ENCODE measurements around the gene OR1E2.
A peak's percentile ranks its signal among the peaks of the same experiment; 100 is the strongest.
"Not testable (repeated sequence)": the region's sequence is repeated elsewhere in the genome, so short reads cannot be mapped to it uniquely, and the experiment has no call there.

OR1E2 gene, protein sequence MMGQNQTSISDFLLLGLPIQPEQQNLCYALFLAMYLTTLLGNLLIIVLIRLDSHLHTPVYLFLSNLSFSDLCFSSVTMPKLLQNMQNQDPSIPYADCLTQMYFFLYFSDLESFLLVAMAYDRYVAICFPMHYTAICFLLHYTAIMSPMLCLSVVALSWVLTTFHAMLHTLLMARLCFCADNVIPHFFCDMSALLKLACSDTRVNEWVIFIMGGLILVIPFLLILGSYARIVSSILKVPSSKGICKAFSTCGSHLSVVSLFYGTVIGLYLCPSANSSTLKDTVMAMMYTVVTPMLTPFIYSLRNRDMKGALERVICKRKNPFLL

DNA sequence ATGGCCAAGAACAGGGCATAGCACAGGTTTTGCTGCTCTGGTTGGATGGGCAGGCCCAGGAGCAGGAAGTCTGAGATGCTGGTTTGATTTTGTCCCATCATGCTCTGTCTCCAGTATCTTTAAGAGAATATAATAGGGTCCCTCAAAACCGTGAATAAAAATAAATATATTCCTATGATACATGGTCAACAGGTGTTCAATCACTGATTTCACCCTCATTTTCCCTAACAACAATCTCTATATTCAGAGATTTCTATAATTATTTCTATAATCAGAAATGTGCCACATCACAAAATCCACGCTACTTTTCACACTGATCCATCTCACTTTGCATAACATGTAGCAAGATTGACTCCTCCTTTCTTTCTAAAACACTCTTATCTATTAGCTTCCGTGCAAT, at the start of gene OR1E2:
Gene OR1E2, minus strand, starts transcription at position 101 of the 400 bp plus-strand sequence. Its CDS starts 0 bp downstream, at position 101.
- H3K36me3 ChIP-seq (ENCODE audit: control insufficient read depth, insufficient read depth, low read length, severe bottlenecking) = no peaks in the 10 kb centered on the region
- no peak for DNase-seq (ENCODE audit: low read depth)
- H3K27me3 ChIP-seq (replicated peaks; ENCODE audit: control insufficient read depth, insufficient read depth, low read length) = no peaks in the 10 kb centered on the region
- H3K4me3 ChIP-seq (ENCODE audit: low read length) = no peak within 1 kb of the TSS
- peaks cover 2% of the 10 kb centered on the region for H3K9me3 ChIP-seq (ENCODE audit: control insufficient read depth, low read length)
- no peak within 1 kb of the TSS for H3K9ac ChIP-seq (ENCODE audit: low read length)
- H3K4me1 ChIP-seq (ENCODE audit: control insufficient read depth, insufficient read depth, low read length) = no peaks in the 10 kb centered on the region

DNA sequence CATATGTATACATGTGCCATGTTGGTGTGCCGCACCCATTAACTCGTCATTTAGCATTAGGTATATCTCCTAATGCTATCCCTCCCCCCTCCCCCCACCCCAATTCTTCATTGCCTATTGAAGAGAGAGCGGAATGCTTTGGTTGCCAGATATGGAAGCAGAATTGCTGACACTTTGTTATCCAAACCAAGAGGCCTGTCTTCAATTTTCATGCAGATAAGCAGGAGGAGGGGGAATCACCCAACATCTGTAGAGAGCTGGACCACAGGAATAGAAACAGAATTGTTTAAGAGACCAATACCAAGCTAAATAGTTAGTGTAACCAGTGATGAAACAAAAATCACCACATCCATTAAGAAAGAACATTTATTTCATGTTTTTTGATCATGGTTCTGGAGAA, 49.2 kb upstream of the OR1E2 start:
- H3K4me1 ChIP-seq (ENCODE audit: control insufficient read depth, insufficient read depth, low read length) = no peaks in the 10 kb centered on the region
- no peaks in the 10 kb centered on the region for H3K9me3 ChIP-seq (ENCODE audit: control insufficient read depth, low read length)
- no peak overlapping the region for H3K4me3 ChIP-seq (ENCODE audit: low read length)
- DNase-seq (ENCODE audit: low read depth) = no peak
- H3K9ac ChIP-seq (ENCODE audit: low read length) = no peak overlapping the region
- no peaks in the 10 kb centered on the region for H3K27me3 ChIP-seq (replicated peaks; ENCODE audit: control insufficient read depth, insufficient read depth, low read length)
- peaks cover 20% of the 10 kb centered on the region for H3K36me3 ChIP-seq (ENCODE audit: control insufficient read depth, insufficient read depth, low read length, severe bottlenecking)

DNA sequence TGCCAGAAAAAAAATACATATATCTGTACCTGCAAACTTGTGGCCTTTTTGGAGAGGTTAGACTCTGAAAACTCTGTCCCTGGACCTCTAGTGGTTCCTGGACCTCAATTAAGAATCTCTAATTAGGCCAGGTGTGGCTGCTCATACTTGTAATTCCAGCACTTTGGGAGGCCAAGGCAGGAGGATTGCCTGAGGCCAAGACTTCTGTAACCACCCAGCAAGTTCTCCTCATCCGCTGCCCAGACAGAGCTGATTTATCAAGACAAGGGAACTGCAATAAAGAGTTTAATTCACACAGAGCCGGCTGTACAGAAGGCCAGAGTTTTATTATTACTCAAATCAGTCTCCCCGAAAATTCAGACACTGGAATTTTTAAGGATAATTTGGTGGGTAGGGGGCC, 46.3 kb upstream of the OR1E2 start:
- no peaks in the 10 kb centered on the region for H3K27me3 ChIP-seq (replicated peaks; ENCODE audit: control insufficient read depth, insufficient read depth, low read length)
- peaks cover 14% of the 10 kb centered on the region for H3K36me3 ChIP-seq (ENCODE audit: control insufficient read depth, insufficient read depth, low read length, severe bottlenecking)
- no peak overlapping the region for H3K9ac ChIP-seq (ENCODE audit: low read length)
- no peaks in the 10 kb centered on the region for H3K9me3 ChIP-seq (ENCODE audit: control insufficient read depth, low read length)
- no peak overlapping the region for H3K4me3 ChIP-seq (ENCODE audit: low read length)
- H3K4me1 ChIP-seq (ENCODE audit: control insufficient read depth, insufficient read depth, low read length) = peaks cover 10% of the 10 kb centered on the region
- no peak for DNase-seq (ENCODE audit: low read depth)

DNA sequence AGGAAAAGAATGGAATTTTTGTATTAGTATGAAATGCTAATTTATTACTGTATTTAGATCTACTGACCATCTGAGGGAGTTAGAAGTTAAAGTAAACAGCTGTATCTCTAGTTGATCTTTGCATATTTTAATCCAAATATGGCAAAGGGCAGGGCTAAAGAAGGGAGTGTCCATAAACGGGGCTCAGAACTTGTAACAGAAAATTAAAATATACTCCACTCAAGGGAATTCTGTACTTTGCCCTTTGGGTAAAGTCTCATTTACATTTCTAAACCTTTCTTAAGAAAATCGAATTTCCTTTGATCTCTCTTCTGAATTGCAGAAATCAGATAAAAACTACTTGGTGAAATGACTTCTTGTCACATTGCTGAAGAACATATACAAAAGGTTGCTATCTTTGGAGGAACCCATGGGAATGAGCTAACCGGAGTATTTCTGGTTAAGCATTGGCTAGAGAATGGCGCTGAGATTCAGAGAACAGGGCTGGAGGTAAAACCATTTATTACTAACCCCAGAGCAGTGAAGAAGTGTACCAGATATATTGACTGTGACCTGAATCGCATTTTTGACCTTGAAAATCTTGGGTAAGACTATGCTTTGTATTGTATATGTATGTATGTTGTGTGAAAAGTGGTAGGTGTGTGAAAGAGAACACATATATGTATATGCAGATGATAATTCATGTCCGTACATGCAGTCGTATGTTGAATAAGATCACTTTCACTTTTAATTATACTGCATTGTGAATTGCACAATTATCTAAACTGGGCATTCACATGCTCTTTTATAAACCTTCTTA, 42.4 kb upstream of the OR1E2 start, which contains the start of gene ASPA:
Gene ASPA, plus strand, starts transcription at position 186 of the 799 bp plus-strand sequence. Its CDS starts 163 bp downstream, at position 349.
- H3K9ac ChIP-seq (ENCODE audit: low read length) = peak within 1 kb of the TSS; percentile 95
- H3K4me1 ChIP-seq (ENCODE audit: control insufficient read depth, insufficient read depth, low read length) = peaks cover 20% of the 10 kb centered on the region
- no peaks in the 10 kb centered on the region for H3K27me3 ChIP-seq (replicated peaks; ENCODE audit: control insufficient read depth, insufficient read depth, low read length)
- no peaks in the 10 kb centered on the region for H3K9me3 ChIP-seq (ENCODE audit: control insufficient read depth, low read length)
- no peaks in the 10 kb centered on the region for H3K36me3 ChIP-seq (ENCODE audit: control insufficient read depth, insufficient read depth, low read length, severe bottlenecking)
- peak within 1 kb of the TSS; percentile 92 for H3K4me3 ChIP-seq (ENCODE audit: low read length)
- no peak for DNase-seq (ENCODE audit: low read depth)

DNA sequence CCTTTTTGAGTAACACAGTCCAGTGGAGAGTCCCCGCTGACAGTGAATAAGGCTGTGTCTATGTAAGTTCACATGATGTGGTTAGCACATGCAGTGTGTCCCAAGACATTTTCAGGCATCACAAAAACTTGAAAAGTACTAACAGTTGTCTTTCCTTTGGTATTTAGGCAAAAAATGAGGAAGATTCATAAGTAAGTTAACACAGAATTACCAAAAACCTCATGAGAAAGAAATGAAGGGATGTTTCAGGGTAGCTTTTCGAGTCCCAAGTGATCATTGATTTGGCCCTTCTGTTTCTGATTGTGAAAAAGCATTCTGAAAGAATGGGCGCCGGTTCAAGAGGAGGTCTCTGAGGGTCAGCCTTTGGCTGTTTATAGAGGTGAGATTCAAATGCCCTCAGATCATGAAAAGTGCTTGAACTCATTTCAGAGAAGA, 41.6 kb upstream of the OR1E2 start:
- Histone ChIP-seq H3K9me3 (ENCODE audit: control insufficient read depth, low read length) (no peaks in the 10 kb centered on the region), H3K36me3 (ENCODE audit: control insufficient read depth, insufficient read depth, low read length, severe bottlenecking) (no peaks in the 10 kb centered on the region), H3K4me1 (ENCODE audit: control insufficient read depth, insufficient read depth, low read length) (peaks cover 20% of the 10 kb centered on the region), H3K27me3 (replicated peaks; ENCODE audit: control insufficient read depth, insufficient read depth, low read length) (no peaks in the 10 kb centered on the region), H3K9ac (ENCODE audit: low read length) (peak overlapping the region; percentile 95), H3K4me3 (ENCODE audit: low read length) (peak overlapping the region; percentile 92)
- DNase-seq (ENCODE audit: low read depth) = no peak

DNA sequence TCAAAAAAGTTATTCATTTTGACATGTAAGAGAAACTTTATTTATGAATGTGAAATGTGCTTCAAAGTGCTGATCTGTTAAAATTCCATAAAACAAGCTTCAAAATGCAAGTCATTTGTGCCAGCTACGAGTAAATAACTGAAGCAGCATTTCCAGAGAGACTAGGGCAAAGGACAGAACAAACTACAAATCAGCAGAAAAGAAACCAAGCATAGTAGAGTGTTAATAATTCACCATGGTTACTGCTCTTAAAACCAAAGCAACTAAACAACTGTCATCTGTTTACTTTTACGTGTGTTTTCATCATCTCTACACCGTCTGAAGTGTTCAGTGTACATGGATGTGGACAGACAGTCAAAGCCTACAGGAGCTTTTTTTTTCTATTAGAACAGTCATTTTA, 40.6 kb upstream of the OR1E2 start:
- H3K9me3 ChIP-seq (ENCODE audit: control insufficient read depth, low read length) = no peaks in the 10 kb centered on the region
- H3K4me3 ChIP-seq (ENCODE audit: low read length) = peak overlapping the region; percentile 92
- H3K9ac ChIP-seq (ENCODE audit: low read length) = peak overlapping the region; percentile 95
- peak; percentile 10 for DNase-seq (ENCODE audit: low read depth)
- H3K4me1 ChIP-seq (ENCODE audit: control insufficient read depth, insufficient read depth, low read length) = peaks cover 20% of the 10 kb centered on the region
- H3K27me3 ChIP-seq (replicated peaks; ENCODE audit: control insufficient read depth, insufficient read depth, low read length) = no peaks in the 10 kb centered on the region
- no peaks in the 10 kb centered on the region for H3K36me3 ChIP-seq (ENCODE audit: control insufficient read depth, insufficient read depth, low read length, severe bottlenecking)

DNA sequence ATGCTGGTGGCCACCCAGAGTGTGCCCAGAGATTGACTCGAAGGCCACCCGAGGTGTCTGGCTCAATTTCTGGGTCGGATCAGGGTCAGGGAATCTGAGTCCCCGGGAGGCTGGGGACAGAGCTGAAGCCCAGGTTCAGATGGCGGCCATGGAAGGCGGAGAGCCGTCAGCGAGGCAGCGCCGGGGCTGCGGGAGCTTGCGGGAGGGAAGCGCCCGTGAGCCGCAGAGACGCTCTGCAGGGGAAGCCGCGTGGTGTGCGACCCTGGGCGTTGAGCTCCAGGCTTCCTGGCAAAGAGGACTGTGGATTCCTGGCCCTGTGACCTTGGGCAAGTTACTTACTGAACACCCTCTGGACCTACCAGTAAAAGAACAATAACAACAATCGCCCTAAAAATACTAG, 38.5 kb upstream of the OR1E2 start:
- no peaks in the 10 kb centered on the region for H3K27me3 ChIP-seq (replicated peaks; ENCODE audit: control insufficient read depth, insufficient read depth, low read length)
- H3K9ac ChIP-seq (ENCODE audit: low read length) = no peak overlapping the region
- peaks cover 20% of the 10 kb centered on the region for H3K4me1 ChIP-seq (ENCODE audit: control insufficient read depth, insufficient read depth, low read length)
- no peak overlapping the region for H3K4me3 ChIP-seq (ENCODE audit: low read length)
- H3K9me3 ChIP-seq (ENCODE audit: control insufficient read depth, low read length) = no peaks in the 10 kb centered on the region
- DNase-seq (ENCODE audit: low read depth) = no peak
- no peaks in the 10 kb centered on the region for H3K36me3 ChIP-seq (ENCODE audit: control insufficient read depth, insufficient read depth, low read length, severe bottlenecking)

DNA sequence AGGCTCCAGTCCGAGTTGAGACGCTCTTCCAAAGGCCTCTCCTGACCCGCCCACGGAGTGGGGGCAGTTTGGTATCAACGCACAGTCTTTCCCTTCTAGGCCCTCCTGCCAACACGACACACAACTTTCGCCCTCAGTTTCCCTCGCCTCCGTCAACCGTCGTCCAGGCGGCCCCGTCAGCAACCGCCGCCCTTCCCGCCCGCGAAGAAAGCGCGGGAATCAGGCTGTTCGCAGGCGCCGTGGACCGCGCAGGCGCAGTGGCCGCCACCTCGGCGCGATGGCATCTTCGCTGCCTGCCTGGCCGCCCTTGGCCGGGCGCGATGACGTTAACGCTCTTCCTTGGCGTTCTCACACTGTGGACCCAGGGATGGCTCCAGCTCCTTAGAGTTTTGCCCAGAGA, 38.0 kb upstream of the OR1E2 start, which contains the start of gene SPATA22:
Gene SPATA22, minus strand, starts transcription at position 221 of the 400 bp plus-strand sequence. CDS start 2,494 bp downstream, outside the sequence.
- no peak within 1 kb of the TSS for H3K9ac ChIP-seq (ENCODE audit: low read length)
- peaks cover 22% of the 10 kb centered on the region for H3K4me1 ChIP-seq (ENCODE audit: control insufficient read depth, insufficient read depth, low read length)
- no peak within 1 kb of the TSS for H3K4me3 ChIP-seq (ENCODE audit: low read length)
- no peaks in the 10 kb centered on the region for H3K36me3 ChIP-seq (ENCODE audit: control insufficient read depth, insufficient read depth, low read length, severe bottlenecking)
- H3K9me3 ChIP-seq (ENCODE audit: control insufficient read depth, low read length) = no peaks in the 10 kb centered on the region
- no peaks in the 10 kb centered on the region for H3K27me3 ChIP-seq (replicated peaks; ENCODE audit: control insufficient read depth, insufficient read depth, low read length)
- no peak for DNase-seq (ENCODE audit: low read depth)

DNA sequence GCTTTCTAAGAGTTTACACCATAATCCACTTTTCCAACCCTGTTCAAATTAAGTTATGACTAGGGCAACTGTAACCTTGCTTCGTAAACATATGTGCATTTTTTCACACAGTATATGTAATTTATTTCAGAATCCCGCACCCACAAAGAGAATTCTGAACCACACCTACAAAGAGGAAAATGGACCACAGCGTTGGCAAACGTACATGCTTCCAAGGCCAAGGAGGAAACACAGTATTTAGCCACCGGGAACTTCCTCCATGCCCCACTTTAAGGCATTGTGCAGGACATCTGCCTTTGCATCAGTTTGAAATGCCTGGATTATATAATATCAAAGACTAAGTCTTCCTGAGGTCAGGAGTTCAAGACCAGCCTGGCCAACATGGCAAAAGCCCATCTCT, 35.9 kb upstream of the OR1E2 start:
- no peak for DNase-seq (ENCODE audit: low read depth)
- Histone ChIP-seq H3K4me3 (ENCODE audit: low read length) (no peak overlapping the region), H3K9me3 (ENCODE audit: control insufficient read depth, low read length) (no peaks in the 10 kb centered on the region), H3K27me3 (replicated peaks; ENCODE audit: control insufficient read depth, insufficient read depth, low read length) (no peaks in the 10 kb centered on the region), H3K36me3 (ENCODE audit: control insufficient read depth, insufficient read depth, low read length, severe bottlenecking) (no peaks in the 10 kb centered on the region), H3K4me1 (ENCODE audit: control insufficient read depth, insufficient read depth, low read length) (peaks cover 10% of the 10 kb centered on the region), H3K9ac (ENCODE audit: low read length) (no peak overlapping the region)

DNA sequence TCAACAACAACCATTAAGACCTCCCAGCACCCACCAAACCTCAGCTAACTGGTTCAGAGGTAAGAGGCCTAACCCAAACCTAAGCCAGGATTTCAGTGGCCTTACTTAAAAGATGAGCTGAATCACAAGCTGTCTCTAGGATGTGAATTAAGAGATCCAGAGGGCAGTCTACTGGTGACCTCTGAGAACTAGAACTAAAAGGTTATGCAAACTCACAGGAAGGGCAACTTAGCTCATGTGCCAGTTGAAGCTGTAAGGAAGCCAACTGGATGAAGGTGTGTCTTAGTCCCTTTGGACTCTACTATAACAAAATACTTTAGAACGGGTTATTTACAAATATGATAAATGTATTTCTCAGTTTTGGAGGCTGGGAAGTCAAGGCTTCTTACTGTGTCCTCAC, 32.7 kb upstream of the OR1E2 start:
- not testable (repeated sequence) for DNase-seq (ENCODE audit: low read depth); H3K4me1 ChIP-seq (ENCODE audit: control insufficient read depth, insufficient read depth, low read length)

DNA sequence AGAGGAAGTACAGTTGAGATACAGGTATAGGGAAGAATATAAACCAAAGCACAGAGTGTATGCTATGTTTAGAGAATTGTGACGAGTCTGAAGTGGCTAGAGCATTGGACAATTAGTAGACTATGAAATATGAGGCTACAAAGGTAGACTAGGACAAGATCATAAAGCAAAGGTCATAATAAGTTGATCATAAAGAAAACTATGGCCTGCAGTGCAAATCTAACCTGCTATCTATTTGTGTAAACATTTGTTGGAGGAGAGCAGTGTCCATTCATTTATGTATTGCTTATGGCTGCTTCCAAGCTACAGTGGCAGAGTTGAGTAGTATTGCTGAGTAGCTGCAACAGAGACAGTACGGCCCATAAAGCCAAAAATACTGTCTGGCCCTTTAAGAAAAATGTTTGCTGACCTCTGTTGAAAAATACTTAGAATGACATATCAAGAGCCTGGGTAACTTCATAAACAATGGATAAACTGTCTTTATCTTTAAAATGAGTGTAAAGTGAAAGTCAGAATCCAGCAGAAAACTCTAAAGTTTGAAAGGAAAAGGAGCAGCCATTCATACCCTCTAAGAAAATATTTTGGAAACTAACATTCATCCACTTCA, 14.5 kb upstream of the OR1E2 start:
- no peak for DNase-seq (ENCODE audit: low read depth)
- no peaks in the 10 kb centered on the region for H3K9me3 ChIP-seq (ENCODE audit: control insufficient read depth, low read length)
- no peaks in the 10 kb centered on the region for H3K36me3 ChIP-seq (ENCODE audit: control insufficient read depth, insufficient read depth, low read length, severe bottlenecking)
- H3K27me3 ChIP-seq (replicated peaks; ENCODE audit: control insufficient read depth, insufficient read depth, low read length) = no peaks in the 10 kb centered on the region
- H3K4me1 ChIP-seq (ENCODE audit: control insufficient read depth, insufficient read depth, low read length) = no peaks in the 10 kb centered on the region
- no peak overlapping the region for H3K9ac ChIP-seq (ENCODE audit: low read length)
- no peak overlapping the region for H3K4me3 ChIP-seq (ENCODE audit: low read length)

More for the DNA sequence above, 32.7 kb upstream of the OR1E2 start:
- H3K9me3 ChIP-seq (ENCODE audit: control insufficient read depth, low read length); H3K4me3 ChIP-seq (ENCODE audit: low read length); H3K9ac ChIP-seq (ENCODE audit: low read length); H3K27me3 ChIP-seq (replicated peaks; ENCODE audit: control insufficient read depth, insufficient read depth, low read length); H3K36me3 ChIP-seq (ENCODE audit: control insufficient read depth, insufficient read depth, low read length, severe bottlenecking): not testable (repeated sequence)

Data from adipocyte (in vitro differentiated cells).